Neural progenitor cell (in vitro differentiated cells): Measurements from ENCODE around the gene RMI1. TPM values are rescaled to one million over a fixed set of nuclear protein-coding genes. Genes with fewer than 3 reads are reported as not detected.

ENCODE experiments used
- DNase-seq: peaks from one replicate; pipeline ENCODE4 v3.0.0-alpha.2; 2016; ENCODE audit warnings: low spot score
- H2AFZ ChIP-seq: fragments of 200-600 bp; sonication (generic); replicated peaks from 2 replicates; pipeline ENCODE4 v1.6.1; 2016; ENCODE audit warnings: antibody characterized with exemption
- H3F3A ChIP-seq: fragments of 200-600 bp; sonication (generic); 2 replicates; pipeline ENCODE4 v1.6.1; 2016; ENCODE audit warnings: antibody characterized with exemption, low read depth
- H3K27ac ChIP-seq: fragments of 200-600 bp; sonication (generic); 2 replicates; pipeline ENCODE4 v1.5.1; 2016; ENCODE audit warnings: mild to moderate bottlenecking
- H3K27me3 ChIP-seq: fragments of 200-600 bp; sonication (generic); 2 replicates; pipeline ENCODE4 v1.6.1; 2016; ENCODE audit warnings: mild to moderate bottlenecking, moderate library complexity
- H3K36me3 ChIP-seq: fragments of 200-600 bp; sonication (generic); 2 replicates; pipeline ENCODE4 v1.5.1; 2016
- H3K4me1 ChIP-seq: fragments of 200-600 bp; sonication (generic); 2 replicates; pipeline ENCODE4 v1.6.1; 2016; ENCODE audit warnings: mixed run types
- H3K4me2 ChIP-seq: fragments of 200-600 bp; sonication (generic); 2 replicates; pipeline ENCODE4 v1.6.1; 2016
- H3K4me3 ChIP-seq: fragments of 200-600 bp; sonication (generic); 2 replicates; pipeline ENCODE4 v1.5.1; 2016
- H3K79me2 ChIP-seq: fragments of 200-600 bp; sonication (generic); 2 replicates; pipeline ENCODE4 v1.6.1; 2016; ENCODE audit warnings: low read depth
- H3K9ac ChIP-seq: fragments of 200-600 bp; sonication (generic); 2 replicates; pipeline ENCODE4 v1.6.1; 2016
- H3K9me3 ChIP-seq: fragments of 200-600 bp; sonication (generic); 2 replicates; pipeline ENCODE4 v1.5.1; 2016; ENCODE audit warnings: low read depth
- H4K20me1 ChIP-seq: fragments of 200-600 bp; sonication (generic); 2 replicates; pipeline ENCODE4 v1.6.1; 2016; ENCODE audit warnings: low read depth
- H3K27ac Mint-ChIP-seq: 3 replicates; pipeline ENCODE4 v1.8.0; 2021; ENCODE audit warnings: mixed read lengths
- H3K27me3 Mint-ChIP-seq: 2 replicates; pipeline ENCODE4 v1.8.0; 2022; ENCODE audit warnings: low read depth, mild to moderate bottlenecking, inconsistent platforms, moderate library complexity, mixed read lengths; ENCODE audit not compliant: insufficient read depth
- H3K36me3 Mint-ChIP-seq: 3 replicates; pipeline ENCODE4 v1.8.0; 2021; ENCODE audit warnings: mixed read lengths
- H3K4me1 Mint-ChIP-seq: 3 replicates; pipeline ENCODE4 v1.8.0; 2021; ENCODE audit warnings: mixed read lengths
- H3K4me3 Mint-ChIP-seq: 3 replicates; pipeline ENCODE4 v1.8.0; 2021; ENCODE audit warnings: mild to moderate bottlenecking, moderate library complexity, mixed read lengths
- H3K9me3 Mint-ChIP-seq: 3 replicates; pipeline ENCODE4 v1.8.0; 2020; ENCODE audit warnings: mixed read lengths
- EZH2 ChIP-seq: fragments of 200-600 bp; sonication (generic); IDR thresholded peaks from 2 replicates; pipeline ENCODE4 v1.6.1; 2017; ENCODE audit warnings: antibody characterized with exemption, mild to moderate bottlenecking, moderate library complexity
- EZH2phosphoT487 ChIP-seq: fragments of 200-600 bp; sonication (generic); IDR thresholded peaks from 2 replicates; pipeline ENCODE4 v1.6.1; 2017; ENCODE audit warnings: antibody characterized with exemption
- total RNA-seq: library from RNA; depleted of rRNA; stranded (reverse); fragments of >200 nt; gene quantifications from 2 replicates; pipeline ENCODE4 v1.2.3, GENCODE V29; 2015; ENCODE audit warnings: low replicate concordance
- TF ChIP-seq, protein P1 (sequence below): fragments of 200-600 bp; sonication (generic); IDR thresholded peaks from 2 replicates; pipeline ENCODE4 v1.5.1; 2017; ENCODE audit warnings: antibody characterized with exemption, mild to moderate bottlenecking

RMI1 gene
- total RNA-seq, 1 donor from 2014 or later = 35.7 TPM

DNA sequence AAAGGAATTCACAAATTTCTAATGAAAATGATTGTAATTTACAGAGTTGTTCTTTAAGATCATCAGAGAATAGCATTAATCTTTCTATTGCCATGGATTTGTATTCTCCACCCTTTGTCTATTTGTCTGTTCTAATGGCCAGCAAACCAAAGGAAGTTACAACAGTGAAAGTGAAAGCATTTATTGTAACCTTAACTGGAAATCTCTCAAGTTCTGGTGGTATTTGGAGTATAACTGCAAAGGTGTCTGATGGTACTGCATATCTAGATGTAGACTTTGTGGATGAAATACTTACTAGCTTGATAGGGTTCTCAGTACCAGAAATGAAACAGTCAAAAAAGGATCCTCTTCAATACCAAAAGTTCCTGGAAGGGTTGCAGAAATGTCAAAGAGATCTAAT, 21.7 kb downstream of the RMI1 start:
- H3K27ac ChIP-seq = no peak overlapping the region
- DNase-seq = no peak
- no peaks in the 10 kb centered on the region for H3K9me3 ChIP-seq
- H3K4me3 ChIP-seq = no peak overlapping the region
- H3K4me2 ChIP-seq = no peak overlapping the region
- H3K4me3 Mint-ChIP-seq = no peak overlapping the region
- no peaks in the 10 kb centered on the region for H3K4me1 ChIP-seq
- H2AFZ ChIP-seq = no peak overlapping the region
- no peaks in the 10 kb centered on the region for H3K4me1 Mint-ChIP-seq
- peaks cover 28% of the 10 kb centered on the region for H3K36me3 Mint-ChIP-seq
- no peaks in the 10 kb centered on the region for H3F3A ChIP-seq
- TF ChIP-seq, protein P1, sequence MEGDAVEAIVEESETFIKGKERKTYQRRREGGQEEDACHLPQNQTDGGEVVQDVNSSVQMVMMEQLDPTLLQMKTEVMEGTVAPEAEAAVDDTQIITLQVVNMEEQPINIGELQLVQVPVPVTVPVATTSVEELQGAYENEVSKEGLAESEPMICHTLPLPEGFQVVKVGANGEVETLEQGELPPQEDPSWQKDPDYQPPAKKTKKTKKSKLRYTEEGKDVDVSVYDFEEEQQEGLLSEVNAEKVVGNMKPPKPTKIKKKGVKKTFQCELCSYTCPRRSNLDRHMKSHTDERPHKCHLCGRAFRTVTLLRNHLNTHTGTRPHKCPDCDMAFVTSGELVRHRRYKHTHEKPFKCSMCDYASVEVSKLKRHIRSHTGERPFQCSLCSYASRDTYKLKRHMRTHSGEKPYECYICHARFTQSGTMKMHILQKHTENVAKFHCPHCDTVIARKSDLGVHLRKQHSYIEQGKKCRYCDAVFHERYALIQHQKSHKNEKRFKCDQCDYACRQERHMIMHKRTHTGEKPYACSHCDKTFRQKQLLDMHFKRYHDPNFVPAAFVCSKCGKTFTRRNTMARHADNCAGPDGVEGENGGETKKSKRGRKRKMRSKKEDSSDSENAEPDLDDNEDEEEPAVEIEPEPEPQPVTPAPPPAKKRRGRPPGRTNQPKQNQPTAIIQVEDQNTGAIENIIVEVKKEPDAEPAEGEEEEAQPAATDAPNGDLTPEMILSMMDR = no peak
- TF ChIP-seq EZH2phosphoT487 = no peak
- no peak for TF ChIP-seq EZH2
- H3K79me2 ChIP-seq = peaks cover 16% of the 10 kb centered on the region
- peaks cover 6% of the 10 kb centered on the region for H3K9me3 Mint-ChIP-seq
- peaks cover 2% of the 10 kb centered on the region for H3K27me3 Mint-ChIP-seq
- peaks cover 13% of the 10 kb centered on the region for H4K20me1 ChIP-seq
- no peaks in the 10 kb centered on the region for H3K27me3 ChIP-seq
- H3K36me3 ChIP-seq = peaks cover 15% of the 10 kb centered on the region
- no peak overlapping the region for H3K9ac ChIP-seq
- H3K27ac Mint-ChIP-seq = no peak overlapping the region

DNA sequence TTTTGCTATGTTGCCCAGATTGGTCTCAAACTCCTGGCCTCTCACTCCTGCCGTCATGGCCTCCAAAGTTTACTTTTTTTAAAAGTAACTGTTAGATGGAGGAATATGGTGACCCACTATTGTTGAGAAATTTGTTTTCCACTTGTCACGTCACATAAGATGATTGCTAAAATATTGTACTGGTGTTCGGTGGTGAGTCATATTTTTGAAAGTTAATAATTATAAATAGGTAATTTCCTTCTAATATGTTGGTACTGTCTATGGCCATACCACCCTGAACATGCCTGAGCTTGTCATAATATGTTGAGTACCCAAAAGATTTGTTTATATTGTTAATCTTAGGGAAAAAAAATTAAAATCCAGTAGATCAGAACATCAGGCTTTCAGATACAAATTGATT, 22.6 kb downstream of the RMI1 start:
- Histone ChIP-seq H3K4me3 (no peak overlapping the region), H3K9ac (no peak overlapping the region), H2AFZ (no peak overlapping the region), H3K79me2 (peaks cover 7% of the 10 kb centered on the region), H3K36me3 (peaks cover 15% of the 10 kb centered on the region), H3K27ac (no peak overlapping the region), H4K20me1 (peaks cover 10% of the 10 kb centered on the region), H3K27me3 (no peaks in the 10 kb centered on the region), H3K4me1 (no peaks in the 10 kb centered on the region), H3K4me2 (no peak overlapping the region), H3F3A (no peaks in the 10 kb centered on the region), H3K9me3 (no peaks in the 10 kb centered on the region)
- Mint-ChIP-seq H3K27me3 (peaks cover 2% of the 10 kb centered on the region), H3K9me3 (peaks cover 7% of the 10 kb centered on the region), H3K36me3 (peaks cover 29% of the 10 kb centered on the region), H3K4me1 (no peaks in the 10 kb centered on the region), H3K27ac (no peak overlapping the region), H3K4me3 (no peak overlapping the region)
- TF ChIP-seq EZH2phosphoT487 (no peak), EZH2 (no peak)
- TF ChIP-seq, protein P1 = no peak
- DNase-seq = no peak

DNA sequence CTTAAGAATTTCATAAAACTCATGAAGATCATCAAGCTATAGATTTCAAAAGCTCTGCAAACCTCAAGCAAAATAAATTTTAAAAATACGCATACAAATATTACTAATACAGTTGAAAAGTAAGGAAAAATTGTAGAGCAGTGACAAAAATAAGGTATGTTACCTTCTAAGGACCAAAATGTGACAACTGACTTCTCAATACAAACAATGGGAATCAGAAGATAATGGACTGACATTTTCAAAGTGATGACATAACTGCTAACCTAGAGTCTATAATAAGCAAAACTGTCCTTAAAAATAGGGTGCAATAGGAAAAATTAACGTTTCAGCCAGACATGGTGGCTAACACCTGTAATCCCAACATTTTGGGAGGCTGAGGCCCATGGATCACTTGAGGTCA, 27.1 kb downstream of the RMI1 start:
- H2AFZ ChIP-seq = no peak overlapping the region
- H3K4me1 ChIP-seq = no peaks in the 10 kb centered on the region
- no peaks in the 10 kb centered on the region for H3F3A ChIP-seq
- TF ChIP-seq, protein P1 = no peak
- no peak for TF ChIP-seq EZH2phosphoT487
- no peak for TF ChIP-seq EZH2
- H3K27me3 ChIP-seq = no peaks in the 10 kb centered on the region
- no peak overlapping the region for H3K9ac ChIP-seq
- no peaks in the 10 kb centered on the region for H3K36me3 ChIP-seq
- Mint-ChIP-seq H3K4me1 (no peaks in the 10 kb centered on the region), H3K36me3 (peaks cover 16% of the 10 kb centered on the region), H3K27me3 (peaks cover 2% of the 10 kb centered on the region), H3K27ac (no peak overlapping the region), H3K9me3 (peaks cover 7% of the 10 kb centered on the region), H3K4me3 (no peak overlapping the region)
- DNase-seq = no peak
- no peaks in the 10 kb centered on the region for H3K9me3 ChIP-seq
- no peak overlapping the region for H3K4me3 ChIP-seq
- H4K20me1 ChIP-seq = no peaks in the 10 kb centered on the region
- no peak overlapping the region for H3K4me2 ChIP-seq
- no peak overlapping the region for H3K27ac ChIP-seq
- no peaks in the 10 kb centered on the region for H3K79me2 ChIP-seq
